Left ventricle myocardium inferior (tissue), 1 donor: ENCODE results near the gene APIP. TPM values are rescaled to one million over a fixed set of nuclear protein-coding genes. Genes with fewer than 3 reads are reported as not detected.

Experiments used
- DNase-seq: peaks from one replicate; pipeline ENCODE4 v3.0.0-alpha.2; 2020
- H3K27ac ChIP-seq: fragments of 200-600 bp; replicated peaks from 2 replicates; pipeline ENCODE4 v1.8.0; 2021
- H3K27me3 ChIP-seq: fragments of 200-600 bp; 2 replicates; pipeline ENCODE4 v1.8.0; 2021; ENCODE audit warnings: low read depth
- H3K36me3 ChIP-seq: fragments of 200-600 bp; 2 replicates; pipeline ENCODE4 v1.8.0; 2021
- H3K4me1 ChIP-seq: fragments of 200-600 bp; 2 replicates; pipeline ENCODE4 v1.8.0; 2021
- H3K4me3 ChIP-seq: fragments of 200-600 bp; 2 replicates; pipeline ENCODE4 v1.8.0; 2021; ENCODE audit warnings: mild to moderate bottlenecking, moderate library complexity
- H3K9me3 ChIP-seq: fragments of 200-600 bp; replicated peaks from 2 replicates; pipeline ENCODE4 v1.8.0; 2021
- intact Hi-C: fragments of 100-400 bp; cut with micrococcal nuclease; formaldehyde crosslinking; loops from one replicate; pipeline ENCODE4 v1.11.0; 2022
- total RNA-seq: library from RNA; stranded (reverse); fragmentation: NEBNext Ultra II Directional; extraction: Animal tissue kit (Norgen Biotek cat#: 25700); gene quantifications from one replicate; pipeline ENCODE4 v1.2.1, GENCODE V29; 2021
- TF ChIP-seq, protein P1 (sequence below): fragments of 200-600 bp; IDR thresholded peaks from 2 replicates; pipeline ENCODE4 v1.8.0; 2021; ENCODE audit warnings: antibody characterized with exemption, mild to moderate bottlenecking, borderline replicate concordance
- donor health status: DM: no; HTN: yes; CAD: no; lungs with severe emphysema.

The APIP gene
- total RNA-seq, 1 donor from 2014 or later, result 24.3 TPM

DNA sequence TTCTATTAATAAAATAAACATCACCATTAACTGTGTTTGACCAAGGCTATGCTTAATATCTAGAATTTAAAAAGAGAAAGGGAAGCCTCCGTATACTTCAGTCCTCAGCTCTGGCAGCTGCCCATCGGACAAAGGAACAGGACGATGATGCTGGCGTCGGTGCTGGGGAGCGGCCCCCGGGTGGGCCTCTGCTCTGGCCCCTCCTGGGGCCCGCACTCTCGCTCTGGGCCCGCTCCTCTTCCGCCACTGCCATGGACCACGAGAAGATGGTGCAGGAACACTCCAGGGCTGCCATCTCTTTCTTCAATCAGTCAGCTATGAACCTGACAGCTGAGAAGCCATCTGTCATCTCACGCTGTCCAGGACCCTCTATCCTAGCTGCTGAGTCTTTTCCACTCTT lies 25.5 kb upstream of the APIP start:
- no peak for DNase-seq
- H3K27ac ChIP-seq, result no peak overlapping the region
- TF ChIP-seq, protein P1, sequence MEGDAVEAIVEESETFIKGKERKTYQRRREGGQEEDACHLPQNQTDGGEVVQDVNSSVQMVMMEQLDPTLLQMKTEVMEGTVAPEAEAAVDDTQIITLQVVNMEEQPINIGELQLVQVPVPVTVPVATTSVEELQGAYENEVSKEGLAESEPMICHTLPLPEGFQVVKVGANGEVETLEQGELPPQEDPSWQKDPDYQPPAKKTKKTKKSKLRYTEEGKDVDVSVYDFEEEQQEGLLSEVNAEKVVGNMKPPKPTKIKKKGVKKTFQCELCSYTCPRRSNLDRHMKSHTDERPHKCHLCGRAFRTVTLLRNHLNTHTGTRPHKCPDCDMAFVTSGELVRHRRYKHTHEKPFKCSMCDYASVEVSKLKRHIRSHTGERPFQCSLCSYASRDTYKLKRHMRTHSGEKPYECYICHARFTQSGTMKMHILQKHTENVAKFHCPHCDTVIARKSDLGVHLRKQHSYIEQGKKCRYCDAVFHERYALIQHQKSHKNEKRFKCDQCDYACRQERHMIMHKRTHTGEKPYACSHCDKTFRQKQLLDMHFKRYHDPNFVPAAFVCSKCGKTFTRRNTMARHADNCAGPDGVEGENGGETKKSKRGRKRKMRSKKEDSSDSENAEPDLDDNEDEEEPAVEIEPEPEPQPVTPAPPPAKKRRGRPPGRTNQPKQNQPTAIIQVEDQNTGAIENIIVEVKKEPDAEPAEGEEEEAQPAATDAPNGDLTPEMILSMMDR, result no peak
- intact Hi-C loops, result no loop called here
- H3K4me1 ChIP-seq, result peaks cover 37% of the 10 kb centered on the region
- no peak overlapping the region for H3K4me3 ChIP-seq
- no peaks in the 10 kb centered on the region for H3K27me3 ChIP-seq
- peaks cover 11% of the 10 kb centered on the region for H3K9me3 ChIP-seq
- peaks cover 13% of the 10 kb centered on the region for H3K36me3 ChIP-seq

DNA sequence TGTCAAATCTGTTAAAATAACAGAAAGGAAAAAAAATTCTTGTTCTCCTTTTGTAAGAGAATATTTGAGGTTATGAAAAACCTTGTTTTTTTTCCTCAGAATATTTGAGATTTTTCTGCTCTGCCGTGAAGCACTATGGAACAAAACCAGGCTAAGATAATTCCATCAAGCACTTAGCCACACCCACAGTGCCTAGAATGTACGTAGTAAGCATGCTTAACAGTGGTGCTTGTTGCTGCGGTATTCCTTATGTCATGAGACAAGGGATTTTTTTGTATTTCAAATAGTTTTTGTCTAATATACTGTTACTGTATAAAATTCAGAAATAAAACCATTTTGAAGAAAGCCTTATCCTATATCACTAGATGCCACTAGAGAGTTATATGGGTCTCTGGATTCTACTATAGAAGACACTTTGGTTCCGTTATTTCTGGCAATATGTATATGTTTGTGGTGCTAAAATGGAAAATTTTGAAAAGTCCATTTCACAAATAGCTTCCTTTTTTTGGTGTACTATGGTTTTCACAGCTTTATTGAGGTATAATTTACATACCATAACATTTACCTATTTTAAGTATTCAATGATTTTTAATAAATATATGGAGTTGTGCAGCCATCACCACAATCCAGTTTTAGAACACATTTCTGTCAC lies 24.0 kb upstream of the APIP start:
- peaks cover 13% of the 10 kb centered on the region for H3K36me3 ChIP-seq
- peaks cover 11% of the 10 kb centered on the region for H3K9me3 ChIP-seq
- no peak overlapping the region for H3K27ac ChIP-seq
- no peaks in the 10 kb centered on the region for H3K27me3 ChIP-seq
- TF ChIP-seq, protein P1, result no peak
- DNase-seq, result no peak
- peaks cover 37% of the 10 kb centered on the region for H3K4me1 ChIP-seq
- no peak overlapping the region for H3K4me3 ChIP-seq
- intact Hi-C loops, result no loop called here

DNA sequence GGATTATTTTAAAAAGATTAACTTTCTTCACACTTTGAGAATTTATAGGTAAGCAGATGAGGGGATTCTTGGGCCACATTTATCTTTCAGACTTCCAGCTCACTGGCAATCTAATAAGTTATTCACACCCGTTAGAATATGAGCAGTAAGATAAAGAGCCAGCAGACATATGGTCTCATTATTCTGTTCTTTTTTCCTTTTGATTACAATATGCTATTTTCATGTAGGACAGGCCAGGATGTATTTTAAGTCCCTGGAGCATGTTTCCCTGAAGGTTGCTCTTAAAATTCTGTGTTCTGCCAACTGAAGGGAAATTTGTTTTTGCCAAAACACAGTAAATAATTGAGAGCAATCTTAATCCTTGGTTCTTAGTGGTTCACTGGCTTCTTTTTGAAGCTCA lies 22.4 kb upstream of the APIP start:
- intact Hi-C loops, result no loop called here
- Histone ChIP-seq H3K36me3 (peaks cover 5% of the 10 kb centered on the region), H3K4me1 (peaks cover 36% of the 10 kb centered on the region), H3K27ac (no peak overlapping the region), H3K9me3 (no peaks in the 10 kb centered on the region), H3K27me3 (no peaks in the 10 kb centered on the region), H3K4me3 (no peak overlapping the region)
- DNase-seq, result no peak
- TF ChIP-seq, protein P1, result no peak

DNA sequence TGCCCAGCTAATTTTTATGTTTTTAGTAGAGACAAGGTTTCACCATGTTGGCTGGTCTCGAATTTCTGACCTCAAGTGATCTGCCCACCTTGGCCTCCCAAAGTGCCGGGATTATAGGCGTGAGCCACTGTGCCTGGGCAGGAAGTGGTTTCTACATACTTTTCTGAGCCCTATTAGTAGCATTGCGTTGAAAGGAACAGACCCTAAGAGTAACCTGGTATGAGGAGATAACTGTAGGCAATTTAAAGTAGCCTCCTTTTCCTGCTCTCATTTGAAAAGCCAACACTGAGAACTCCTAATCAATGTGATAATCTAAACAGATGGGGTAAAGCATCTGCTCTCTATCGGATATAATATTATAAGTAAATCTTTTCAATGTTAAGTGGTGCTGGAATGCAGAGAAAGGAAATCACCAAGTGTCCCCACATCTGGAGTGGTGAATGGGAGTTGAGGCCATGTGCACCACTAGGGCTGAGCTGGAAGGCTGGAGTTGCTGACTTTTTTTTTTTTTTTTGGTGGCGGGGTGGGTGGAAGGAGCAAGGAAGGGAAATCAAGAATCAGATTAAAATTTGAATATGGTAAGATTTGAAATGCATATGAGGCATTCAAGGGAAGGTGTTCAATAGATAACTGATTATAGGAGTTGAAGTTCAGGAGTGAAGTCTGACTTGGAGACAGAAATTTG lies 20.9 kb upstream of the APIP start:
- Histone ChIP-seq H3K4me1 (peaks cover 32% of the 10 kb centered on the region), H3K4me3 (no peak overlapping the region), H3K27me3 (no peaks in the 10 kb centered on the region), H3K9me3 (no peaks in the 10 kb centered on the region), H3K36me3 (peaks cover 20% of the 10 kb centered on the region), H3K27ac (no peak overlapping the region)
- intact Hi-C loops, result no loop called here
- no peak for DNase-seq
- TF ChIP-seq, protein P1, result no peak

DNA sequence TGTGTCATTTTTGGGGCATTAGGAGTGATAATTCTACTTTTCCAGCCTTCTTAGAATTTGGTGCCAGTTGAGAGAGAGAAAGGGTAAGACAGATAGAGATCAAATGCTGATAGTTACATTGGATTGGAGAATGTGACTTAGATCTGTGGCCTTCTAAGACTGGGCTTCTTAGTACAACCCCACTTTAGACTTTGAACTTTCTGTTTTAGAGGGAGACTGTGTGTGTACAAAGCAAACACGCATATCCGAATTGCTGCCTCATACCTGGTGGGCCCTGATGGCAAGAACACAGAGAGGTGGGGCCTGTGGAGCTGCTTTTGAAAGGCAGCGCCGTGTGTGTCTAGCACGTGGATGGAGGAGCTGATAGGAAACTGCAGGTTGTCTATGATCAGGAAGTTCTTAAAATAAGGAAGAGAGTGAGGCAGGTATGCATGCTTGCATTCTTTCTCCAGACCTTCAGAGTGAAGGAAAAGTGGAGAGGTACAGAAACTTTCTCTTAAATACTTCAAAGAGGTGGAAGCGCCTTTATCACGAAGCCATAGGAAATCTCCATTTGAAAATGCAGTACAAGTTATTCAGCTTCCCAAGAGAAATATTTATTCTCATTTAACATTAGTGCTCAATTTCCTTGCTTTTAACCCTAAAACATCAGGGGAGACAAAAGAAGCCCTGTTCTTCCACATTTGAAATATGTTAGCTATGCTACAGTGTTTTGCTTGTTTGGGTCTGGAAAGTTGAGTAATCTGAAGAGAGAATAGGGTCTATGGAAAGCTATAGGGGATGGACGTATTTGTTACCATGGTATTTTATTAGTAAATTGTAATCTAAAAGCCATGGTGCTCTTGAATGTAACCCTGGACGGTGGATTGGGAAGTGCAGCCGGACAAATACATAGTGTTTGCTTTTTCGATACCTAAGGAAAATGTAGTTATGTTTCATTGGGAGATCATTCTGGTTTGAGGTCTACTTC lies 13.9 kb upstream of the APIP start:
- Histone ChIP-seq H3K36me3 (peaks cover 24% of the 10 kb centered on the region), H3K27ac (no peak overlapping the region), H3K9me3 (no peaks in the 10 kb centered on the region), H3K4me3 (no peak overlapping the region), H3K4me1 (peaks cover 48% of the 10 kb centered on the region), H3K27me3 (no peaks in the 10 kb centered on the region)
- DNase-seq, result no peak
- intact Hi-C loops, result loop anchor here (5.0 to 10.0 kb wide), 2 partner anchors 305 to 457 kb away; no protein-coding TSS in a partner anchor
- TF ChIP-seq, protein P1, result no peak
